AG04450 (cell line): ENCODE measurements around the gene ZFYVE21. TPM values are rescaled to one million over a fixed set of nuclear protein-coding genes. Genes with fewer than 3 reads are reported as not detected.

ENCODE experiments used
- CTCF ChIA-PET: fragments of 300-600, 350-600 bp; formaldehyde crosslinking; extraction: SDS; loops from one replicate; lab custom pipeline; 2022; ENCODE audit warnings: antibody characterized with exemption, inconsistent platforms; lab: Charles Lee
- POLR2A ChIA-PET: fragments of 350-600 bp; formaldehyde crosslinking; extraction: SDS; loops from one replicate; lab custom pipeline; 2021; ENCODE audit warnings: antibody characterized with exemption, inconsistent platforms; lab: Yijun Ruan, JAX
- DNase-seq: peaks from one replicate; pipeline ENCODE4 v3.0.0-alpha.2; 2011; ENCODE audit warnings: low read depth, low spot score
- H3K27ac ChIP-seq: one replicate; pipeline ENCODE4 v1.5.1; 2012; ENCODE audit warnings: low read depth, low read length, control low read depth
- H3K27me3 ChIP-seq: one replicate; pipeline ENCODE4 v1.6.0; 2012; ENCODE audit warnings: low read length; ENCODE audit not compliant: control insufficient read depth, insufficient read depth
- H3K4me3 ChIP-seq: 2 replicates; pipeline ENCODE4 v1.5.1; 2011; ENCODE audit warnings: mild to moderate bottlenecking, low read depth, low read length, control low read depth
- H3K9me3 ChIP-seq: 2 replicates; pipeline ENCODE4 v1.5.1; 2012; ENCODE audit warnings: low read length; ENCODE audit not compliant: control insufficient read depth, insufficient read depth
- CTCF ChIP-seq: IDR thresholded peaks from 2 replicates; pipeline ENCODE4 v1.5.1; 2011; ENCODE audit warnings: low read depth, low read length, control low read depth, inconsistent platforms
- polyA plus RNA-seq: library from polyadenylated mRNA; depleted of rRNA; stranded (reverse); fragments of >200 nt; gene quantifications from 2 replicates; pipeline ENCODE4 v1.2.3, GENCODE V29; 2011

ZFYVE21 gene
- polyA plus RNA-seq, 1 experiment: 77.5 TPM

GRCh38 chr14:103729496-103730448 is 14.2 kb downstream of the ZFYVE21 start:
- DNase-seq: no peak
- TF ChIP-seq CTCF: no peak
- ChIA-PET CTCF (no interaction called here), POLR2A (no interaction called here)
- H3K27me3 ChIP-seq: no peaks in the 10 kb centered on the region
- no peak overlapping the region for H3K27ac ChIP-seq
- no peaks in the 10 kb centered on the region; the same call in 1 of the 2 replicates for H3K9me3 ChIP-seq
- H3K4me3 ChIP-seq: no peak overlapping the region

DNA sequence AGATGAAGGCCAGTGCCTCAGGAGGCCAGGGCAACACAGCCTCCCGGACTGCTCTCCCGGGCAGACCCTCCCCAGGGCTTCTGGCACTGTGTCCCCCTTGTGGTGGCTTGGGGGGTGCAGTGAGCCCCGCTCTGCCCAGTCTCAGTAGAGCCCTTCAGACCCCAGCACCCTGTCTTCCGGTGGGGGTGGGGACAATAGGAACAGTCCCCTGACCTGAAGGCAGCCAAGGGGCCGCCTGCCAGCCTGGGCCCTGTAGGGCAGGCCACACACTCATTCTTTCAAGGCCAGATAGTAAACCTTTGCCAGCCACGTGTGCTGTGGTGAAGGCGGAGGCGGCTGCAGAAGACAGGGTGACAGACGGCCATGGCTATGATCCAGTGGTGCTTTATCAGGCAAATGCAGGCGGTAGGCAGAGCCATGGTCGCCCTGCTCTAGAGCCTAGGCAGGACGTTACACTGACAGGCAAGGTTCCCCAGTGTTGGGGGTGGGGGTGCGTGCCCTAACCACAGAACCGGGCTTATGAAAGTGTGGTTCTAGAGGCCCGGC is 15.0 kb downstream of the ZFYVE21 start:
- Histone ChIP-seq H3K27me3 (no peaks in the 10 kb centered on the region), H3K9me3 (no peaks in the 10 kb centered on the region; the same call in 1 of the 2 replicates), H3K4me3 (no peak overlapping the region), H3K27ac (no peak overlapping the region)
- ChIA-PET POLR2A (no interaction called here), CTCF (no interaction called here)
- no peak for DNase-seq
- peak; percentile 12; the same call in 1 of the 2 replicates for TF ChIP-seq CTCF

DNA sequence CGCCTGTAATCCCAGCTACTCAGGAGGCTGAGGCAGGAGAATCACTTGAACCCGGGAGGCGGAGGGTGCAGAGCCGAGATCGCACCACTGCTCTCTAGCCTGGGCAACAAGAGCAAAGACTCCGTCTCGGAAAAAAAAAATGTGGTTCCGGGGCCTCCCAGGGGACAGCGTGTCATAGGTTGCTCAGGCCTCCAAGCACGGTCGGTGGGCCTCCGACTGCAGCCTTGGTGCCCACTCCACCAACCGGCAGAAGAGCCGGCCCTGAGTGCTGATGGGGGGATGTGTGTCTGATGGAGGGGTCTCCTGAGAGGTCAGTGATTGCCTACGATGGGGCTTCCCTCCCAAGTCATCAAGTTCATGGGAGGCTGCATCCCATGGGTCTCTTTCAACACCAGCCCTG is 15.9 kb downstream of the ZFYVE21 start:
- POLR2A ChIA-PET: no interaction called here
- CTCF ChIA-PET: no interaction called here
- H3K9me3 ChIP-seq: no peaks in the 10 kb centered on the region; the same call in 1 of the 2 replicates
- TF ChIP-seq CTCF: no peak
- H3K27ac ChIP-seq: no peak overlapping the region
- H3K4me3 ChIP-seq: no peak overlapping the region
- DNase-seq: no peak
- no peaks in the 10 kb centered on the region for H3K27me3 ChIP-seq

- Histone ChIP-seq H3K4me3 (no peak overlapping the region), H3K27me3 (no peaks in the 10 kb centered on the region), H3K9me3 (no peaks in the 10 kb centered on the region; the same call in 1 of the 2 replicates), H3K27ac (no peak overlapping the region)
- DNase-seq: no peak
- ChIA-PET POLR2A (interaction anchor here (1.2 kb wide), 1 partner anchor 17 kb away, joined by 3 read pairs; the partner anchor contains the start of genes XRCC3 and ZFYVE21), CTCF (no interaction called here)
- TF ChIP-seq CTCF: no peak
Observed at GRCh38 chr14:103731916-103732867, 16.6 kb downstream of the ZFYVE21 start.
